GM12878 (cell line): ENCODE data around the gene INO80E. TPM values are rescaled to one million over a fixed set of nuclear protein-coding genes. Genes with fewer than 3 reads are reported as not detected.

ENCODE experiments used
- ATAC-seq: fragments of 200-7000 bp; cut with Tn5 transposase; 3 replicates; pipeline ENCODE4 v1.9.1; 2020; ENCODE audit warnings: mild to moderate bottlenecking, moderate library complexity
- BruUV-seq: library from RNA; stranded (reverse); fragments of 400-500 nt; replicated peaks from 2 replicates; lab custom pipeline; 2021; lab: Mats Ljungman, UMichigan
- CTCF ChIA-PET: fragments of 300-600 bp; sonication (Branson Sonifier 250); formaldehyde crosslinking; extraction: SDS; loops from one replicate; lab custom pipeline; 2021; ENCODE audit warnings: inconsistent platforms; lab: Yijun Ruan, JAX
- POLR2A ChIA-PET: fragments of 350-600 bp; formaldehyde crosslinking; extraction: SDS; loops from one replicate; lab custom pipeline; 2021; ENCODE audit warnings: inconsistent platforms; lab: Charles Lee
- RAD21 ChIA-PET: fragments of 300-600 bp; sonication (Branson Sonifier 250); formaldehyde crosslinking; loops from one replicate; lab custom pipeline; 2023; ENCODE audit warnings: antibody characterized with exemption; ENCODE audit not compliant: unreplicated experiment; lab: Charles Lee
- SMC1A ChIA-PET: fragments of 300-600 bp; sonication (Branson Sonifier 250); formaldehyde crosslinking; loops from one replicate; lab custom pipeline; 2023; ENCODE audit not compliant: unreplicated experiment, uncharacterized antibody; lab: Charles Lee
- DNase-seq: peaks from one replicate; pipeline ENCODE4 v3.0.0-alpha.2; 2011; ENCODE audit warnings: low read depth, low spot score
- FAIRE-seq: peaks from 3 replicates; lab custom pipeline; 2011; peaks lifted over from hg19 to GRCh38; lab: Jason Lieb, UNC
- H2AFZ ChIP-seq: 2 replicates; pipeline ENCODE4 v1.6.0; 2011; ENCODE audit warnings: low read depth, low read length, control low read depth; ENCODE audit not compliant: control insufficient read depth
- H3K27ac ChIP-seq: 2 replicates; pipeline ENCODE4 v1.5.1; 2011; ENCODE audit warnings: control low read depth; ENCODE audit not compliant: control insufficient read depth, insufficient read depth
- H3K27me3 ChIP-seq, 2 experiments: replicated peaks in 1 of 2; 2 replicates each; pipeline versions ENCODE4 v1.6.0 to v1.6.1; 2011; ENCODE audit warnings: low read length in 1 of 2; ENCODE audit not compliant: control insufficient read depth in 2 of 2, insufficient read depth in 2 of 2
- H3K36me3 ChIP-seq, 2 experiments: 2 replicates each; pipeline ENCODE4 v1.5.1; 2011; ENCODE audit warnings: low read length in 1 of 2; ENCODE audit not compliant: control insufficient read depth in 2 of 2, insufficient read depth in 2 of 2
- H3K4me1 ChIP-seq: 2 replicates; pipeline ENCODE4 v1.6.1; 2011; ENCODE audit warnings: mild to moderate bottlenecking, low read length, moderate library complexity, mixed read lengths; ENCODE audit not compliant: control insufficient read depth, insufficient read depth
- H3K4me2 ChIP-seq: 2 replicates; pipeline ENCODE4 v1.6.0; 2011; ENCODE audit warnings: control low read depth; ENCODE audit not compliant: control insufficient read depth, insufficient read depth
- H3K4me3 ChIP-seq: fragments of 200-600 bp; sonication (generic); 2 replicates; pipeline ENCODE4 v1.5.1; 2016
- H3K79me2 ChIP-seq: 2 replicates; pipeline ENCODE4 v1.6.0; 2011; ENCODE audit warnings: low read length; ENCODE audit not compliant: control insufficient read depth, insufficient read depth
- H3K9ac ChIP-seq: 2 replicates; pipeline ENCODE4 v1.8.0; 2011; ENCODE audit warnings: low read length, control low read depth, mixed read lengths; ENCODE audit not compliant: control insufficient read depth, insufficient read depth
- H3K9me3 ChIP-seq: replicated peaks from 3 replicates; pipeline ENCODE4 v1.5.1; 2011; ENCODE audit warnings: mild to moderate bottlenecking, low read length; ENCODE audit not compliant: control insufficient read depth, insufficient read depth
- H4K20me1 ChIP-seq: 2 replicates; pipeline ENCODE4 v1.6.0; 2011; ENCODE audit not compliant: control insufficient read depth, insufficient read depth
- BCLAF1 ChIP-seq: fragments of 450-650 bp; IDR thresholded peaks from 2 replicates; pipeline ENCODE4 v1.6.1; 2017; ENCODE audit warnings: antibody characterized with exemption, mild to moderate bottlenecking, moderate library complexity
- CEBPB ChIP-seq, 2 experiments: fragments of 150-350 bp in 1 of 2; IDR thresholded peaks; 2 replicates each; pipeline ENCODE4 v1.6.1; 2012 to 2014; ENCODE audit warnings: low read depth in 2 of 2, low read length in 2 of 2, borderline replicate concordance in 1 of 2, inconsistent platforms in 1 of 2
- EZH2 ChIP-seq: IDR thresholded peaks from 2 replicates; pipeline ENCODE4 v1.6.1; 2012; ENCODE audit warnings: low read depth, mild to moderate bottlenecking, control low read depth, inconsistent platforms, low read length, borderline replicate concordance; ENCODE audit not compliant: control insufficient read depth
- FOXK2 ChIP-seq: fragments of 450-650 bp; IDR thresholded peaks from 2 replicates; pipeline ENCODE4 v1.6.1; 2017; ENCODE audit warnings: mild to moderate bottlenecking, moderate library complexity
- HDGF ChIP-seq: fragments of 450-650 bp; IDR thresholded peaks from 2 replicates; pipeline ENCODE4 v1.6.1; 2016; ENCODE audit warnings: antibody characterized with exemption
- KAT2A ChIP-seq: conservative IDR thresholded peaks from 2 replicates; pipeline ENCODE4 v1.6.1; 2011; ENCODE audit warnings: low read depth, low read length; ENCODE audit not compliant: control insufficient read depth
- MYB ChIP-seq: fragments of 150-350 bp; IDR thresholded peaks from 2 replicates; pipeline ENCODE4 v1.6.1; 2014; ENCODE audit warnings: mild to moderate bottlenecking, low read depth, low read length, borderline replicate concordance
- NBN ChIP-seq: fragments of 450-650 bp; IDR thresholded peaks from 2 replicates; pipeline ENCODE4 v1.6.1; 2016
- PBX3 ChIP-seq: IDR thresholded peaks from 2 replicates; pipeline ENCODE4 v1.6.1; 2011; ENCODE audit warnings: mild to moderate bottlenecking, low read depth, low read length, moderate library complexity; ENCODE audit not compliant: insufficient replicate concordance
- PML ChIP-seq: IDR thresholded peaks from 2 replicates; pipeline ENCODE4 v1.6.1; 2012; ENCODE audit warnings: low read length, inconsistent platforms
- POU2F2 ChIP-seq: IDR thresholded peaks from 3 replicates; pipeline ENCODE4 v1.6.1; 2011; ENCODE audit warnings: low read depth, mild to moderate bottlenecking, low read length, borderline replicate concordance
- RAD51 ChIP-seq: fragments of 450-650 bp; IDR thresholded peaks from 2 replicates; pipeline ENCODE4 v1.6.1; 2016; ENCODE audit warnings: moderate library complexity, mild to moderate bottlenecking, inconsistent platforms
- SMAD1 ChIP-seq: fragments of 450-650 bp; IDR thresholded peaks from 2 replicates; pipeline ENCODE4 v1.6.1; 2018; ENCODE audit warnings: mild to moderate bottlenecking, low read depth; ENCODE audit not compliant: partially characterized antibody
- SPI1 ChIP-seq: IDR thresholded peaks from 2 replicates; pipeline ENCODE4 v1.6.1; 2011; ENCODE audit warnings: low read depth, mild to moderate bottlenecking, low read length, moderate library complexity, borderline replicate concordance; ENCODE audit not compliant: insufficient read depth
- TBL1XR1 ChIP-seq: IDR thresholded peaks from 2 replicates; pipeline ENCODE4 v1.6.1; 2012; ENCODE audit warnings: low read depth, low read length, improper control_type of control experiment
- ZNF622 ChIP-seq: fragments of 450-650 bp; IDR thresholded peaks from 2 replicates; pipeline ENCODE4 v1.6.1; 2017; ENCODE audit warnings: mild to moderate bottlenecking, inconsistent platforms
- WGBS: methylation state at CpG from one replicate; pipeline ENCODE4 v1.1.6; 2016; ENCODE audit warnings: low lambda C conversion rate; ENCODE audit not compliant: insufficient replicate concordance, insufficient coverage; ENCODE audit errors: missing lambda C conversion rate; 5-methylcytosine and 5-hydroxymethylcytosine counted together
- in situ Hi-C: fragments of 300-500 bp; cut with MboI; formaldehyde crosslinking; loops from 9 replicates; pipeline ENCODE4 v1.14.3; 2018; ENCODE audit warnings: mixed read lengths
- intact Hi-C: fragments of 100-400 bp; cut with micrococcal nuclease; formaldehyde crosslinking; loops from one replicate; pipeline ENCODE4 v1.14.2; 2022; ENCODE audit not compliant: unreplicated experiment
- polyA plus RNA-seq, 11 experiments: library from polyadenylated mRNA; depleted of rRNA in 4 of 11; unstranded in 6 of 11; stranded (reverse) in 5 of 11; fragments of >200 nt; fragmentation: Nextera tagmentation in 4 of 11; fragmentation: Illumina TruSeq in 1 of 11; extraction: Ambion mirVana in 4 of 11; extraction: Trizol in 1 of 11; gene quantifications; 1 replicate in 1 of 11; 2 replicates in 10 of 11; pipeline versions ENCODE4 v1.2.1 to v1.2.3, GENCODE V29; 2011 to 2016; ENCODE audit warnings: inconsistent platforms in 2 of 11, missing spikeins in 2 of 11, low read depth in 1 of 11
- total RNA-seq, 4 experiments: library from RNA; depleted of rRNA in 3 of 4; stranded (reverse); fragments of >200 nt in 3 of 4; fragmentation: Illumina TruSeq in 1 of 4; extraction: Trizol in 1 of 4; gene quantifications; 2 replicates each; pipeline versions ENCODE4 v1.2.1 to v1.2.3, GENCODE V29; 2013 to 2021
- TF ChIP-seq, protein P1 (sequence below): IDR thresholded peaks from 2 replicates; pipeline ENCODE4 v1.6.1; 2012; ENCODE audit warnings: improper control_type of control experiment, low read depth, low read length; ENCODE audit not compliant: insufficient replicate concordance

Gene INO80E
- total and polyA plus RNA-seq, 10 of the 15 experiments (the other 5 are each of a cell fraction or from before 2014, with no cell fraction given): 0.39 to 74.0 (median 33.0) TPM

- H3K4me3 ChIP-seq: no peak overlapping the region
- H3K9me3 ChIP-seq: no peaks in the 10 kb centered on the region
- in situ Hi-C loops (no loop called here), intact Hi-C loops (no loop called here)
- no peak overlapping the region for H3K4me2 ChIP-seq
- ChIA-PET POLR2A (interaction anchor here (1.1 kb wide), 1 partner anchor 16 kb away, joined by 3 read pairs; no protein-coding TSS in a partner anchor), SMC1A (no interaction called here), RAD21 (no interaction called here), CTCF (interaction anchor here (1.7 kb wide), 1 partner anchor 16 kb away, joined by 4 read pairs; no protein-coding TSS in a partner anchor)
- FAIRE-seq (no peak), DNase-seq (no peak), ATAC-seq (no peak)
- H2AFZ ChIP-seq: no peak overlapping the region
- 79% methylated on average over 5 of the region's 5 CpGs for WGBS
- H3K36me3 ChIP-seq: peaks cover 7 to 29% of the 10 kb centered on the region in 2 experiments; a peak in 3 of 4 replicates
- peaks cover 13% of the 10 kb centered on the region for H3K79me2 ChIP-seq
- BruUV-seq: no TSS peak
- peaks cover 6% of the 10 kb centered on the region; the same call in 1 of the 2 replicates for H3K4me1 ChIP-seq
- H3K9ac ChIP-seq: no peak overlapping the region
- H3K27ac ChIP-seq: no peak overlapping the region
- H3K27me3 ChIP-seq: no peaks in the 10 kb centered on the region
- no peaks in the 10 kb centered on the region for H4K20me1 ChIP-seq
- TF ChIP-seq MYB (no peak), EZH2 (no peak), NBN (no peak), SPI1 (no peak), ZNF622 (no peak), FOXK2 (no peak), HDGF (no peak), PBX3 (no peak), BCLAF1 (no peak), TBL1XR1 (no peak), CEBPB (IDR thresholded peaks at IDR 0.05; ENCODE audit: borderline replicate concordance in 1 of 2, low read depth in 2 of 2, low read length in 2 of 2) (no peak), KAT2A (no peak), POU2F2 (no peak), RAD51 (no peak), PML (no peak), SMAD1 (no peak)
- TF ChIP-seq, protein P1, sequence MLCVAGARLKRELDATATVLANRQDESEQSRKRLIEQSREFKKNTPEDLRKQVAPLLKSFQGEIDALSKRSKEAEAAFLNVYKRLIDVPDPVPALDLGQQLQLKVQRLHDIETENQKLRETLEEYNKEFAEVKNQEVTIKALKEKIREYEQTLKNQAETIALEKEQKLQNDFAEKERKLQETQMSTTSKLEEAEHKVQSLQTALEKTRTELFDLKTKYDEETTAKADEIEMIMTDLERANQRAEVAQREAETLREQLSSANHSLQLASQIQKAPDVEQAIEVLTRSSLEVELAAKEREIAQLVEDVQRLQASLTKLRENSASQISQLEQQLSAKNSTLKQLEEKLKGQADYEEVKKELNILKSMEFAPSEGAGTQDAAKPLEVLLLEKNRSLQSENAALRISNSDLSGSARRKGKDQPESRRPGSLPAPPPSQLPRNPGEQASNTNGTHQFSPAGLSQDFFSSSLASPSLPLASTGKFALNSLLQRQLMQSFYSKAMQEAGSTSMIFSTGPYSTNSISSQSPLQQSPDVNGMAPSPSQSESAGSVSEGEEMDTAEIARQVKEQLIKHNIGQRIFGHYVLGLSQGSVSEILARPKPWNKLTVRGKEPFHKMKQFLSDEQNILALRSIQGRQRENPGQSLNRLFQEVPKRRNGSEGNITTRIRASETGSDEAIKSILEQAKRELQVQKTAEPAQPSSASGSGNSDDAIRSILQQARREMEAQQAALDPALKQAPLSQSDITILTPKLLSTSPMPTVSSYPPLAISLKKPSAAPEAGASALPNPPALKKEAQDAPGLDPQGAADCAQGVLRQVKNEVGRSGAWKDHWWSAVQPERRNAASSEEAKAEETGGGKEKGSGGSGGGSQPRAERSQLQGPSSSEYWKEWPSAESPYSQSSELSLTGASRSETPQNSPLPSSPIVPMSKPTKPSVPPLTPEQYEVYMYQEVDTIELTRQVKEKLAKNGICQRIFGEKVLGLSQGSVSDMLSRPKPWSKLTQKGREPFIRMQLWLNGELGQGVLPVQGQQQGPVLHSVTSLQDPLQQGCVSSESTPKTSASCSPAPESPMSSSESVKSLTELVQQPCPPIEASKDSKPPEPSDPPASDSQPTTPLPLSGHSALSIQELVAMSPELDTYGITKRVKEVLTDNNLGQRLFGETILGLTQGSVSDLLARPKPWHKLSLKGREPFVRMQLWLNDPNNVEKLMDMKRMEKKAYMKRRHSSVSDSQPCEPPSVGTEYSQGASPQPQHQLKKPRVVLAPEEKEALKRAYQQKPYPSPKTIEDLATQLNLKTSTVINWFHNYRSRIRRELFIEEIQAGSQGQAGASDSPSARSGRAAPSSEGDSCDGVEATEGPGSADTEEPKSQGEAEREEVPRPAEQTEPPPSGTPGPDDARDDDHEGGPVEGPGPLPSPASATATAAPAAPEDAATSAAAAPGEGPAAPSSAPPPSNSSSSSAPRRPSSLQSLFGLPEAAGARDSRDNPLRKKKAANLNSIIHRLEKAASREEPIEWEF: no peak
Measured at GRCh38 chr16:29991571-29991904, 4.5 kb upstream of the INO80E start.
